GM23338 (cell line): Measurements from ENCODE around the gene SPTBN4. TPM values are rescaled to one million over a fixed set of nuclear protein-coding genes. Genes with fewer than 3 reads are reported as not detected.

ENCODE experiments used
- ATAC-seq: fragments of 200-7000 bp; cut with Tn5 transposase; 3 replicates; pipeline ENCODE4 v1.9.1; 2020
- DNase-seq: peaks from one replicate; pipeline ENCODE4 v3.0.0-alpha.2; 2015; ENCODE audit warnings: low spot score
- H2AFZ ChIP-seq: fragments of 200-600 bp; sonication (generic); 2 replicates; pipeline ENCODE4 v1.8.0; 2016; ENCODE audit warnings: antibody characterized with exemption, mild to moderate bottlenecking, moderate library complexity
- H3F3A ChIP-seq: fragments of 200-600 bp; sonication (generic); replicated peaks from 2 replicates; pipeline ENCODE4 v1.8.0; 2017; ENCODE audit warnings: antibody characterized with exemption, mixed run types, low read depth
- H3K27ac ChIP-seq: fragments of 200-600 bp; sonication (generic); 2 replicates; pipeline ENCODE4 v1.6.1; 2016; ENCODE audit warnings: low read depth
- H3K27me3 ChIP-seq: fragments of 200-600 bp; sonication (generic); 2 replicates; pipeline ENCODE4 v1.8.0; 2016; ENCODE audit warnings: mild to moderate bottlenecking, mixed run types, moderate library complexity; ENCODE audit not compliant: insufficient read depth
- H3K36me3 ChIP-seq: fragments of 200-600 bp; sonication (generic); 2 replicates; pipeline ENCODE4 v1.8.0; 2016; ENCODE audit warnings: mild to moderate bottlenecking; ENCODE audit not compliant: insufficient read depth
- H3K4me1 ChIP-seq: fragments of 200-600 bp; sonication (generic); 2 replicates; pipeline ENCODE4 v1.8.0; 2016; ENCODE audit warnings: mild to moderate bottlenecking, moderate library complexity; ENCODE audit not compliant: insufficient read depth
- H3K4me2 ChIP-seq: fragments of 200-600 bp; sonication (generic); 2 replicates; pipeline ENCODE4 v1.7.1; 2017; ENCODE audit warnings: mixed run types
- H3K4me3 ChIP-seq: fragments of 200-600 bp; sonication (generic); 2 replicates; pipeline ENCODE4 v1.6.1; 2016; ENCODE audit warnings: mixed run types
- H3K79me2 ChIP-seq: fragments of 200-600 bp; sonication (generic); replicated peaks from 2 replicates; pipeline ENCODE4 v1.8.0; 2017; ENCODE audit warnings: mild to moderate bottlenecking; ENCODE audit not compliant: insufficient read depth
- H3K9me2 ChIP-seq: fragments of 200-600 bp; sonication (generic); 2 replicates; pipeline ENCODE4 v1.8.0; 2017; ENCODE audit not compliant: insufficient read depth
- H4K20me1 ChIP-seq: fragments of 200-600 bp; sonication (generic); replicated peaks from 2 replicates; pipeline ENCODE4 v1.8.0; 2017; ENCODE audit warnings: mild to moderate bottlenecking; ENCODE audit not compliant: insufficient read depth
- H3K27ac Mint-ChIP-seq: 2 replicates; pipeline ENCODE4 v1.8.0; 2020; ENCODE audit warnings: inconsistent platforms, mild to moderate bottlenecking, moderate library complexity, mixed read lengths
- H3K27me3 Mint-ChIP-seq: 3 replicates; pipeline ENCODE4 v1.8.0; 2022; ENCODE audit warnings: low read depth, mild to moderate bottlenecking, moderate library complexity, mixed read lengths, inconsistent platforms; ENCODE audit not compliant: insufficient read depth, poor library complexity
- H3K36me3 Mint-ChIP-seq: 3 replicates; pipeline ENCODE4 v1.8.0; 2021; ENCODE audit warnings: low read depth, mild to moderate bottlenecking, inconsistent platforms, moderate library complexity, mixed read lengths
- H3K4me1 Mint-ChIP-seq: 3 replicates; pipeline ENCODE4 v1.8.0; 2020; ENCODE audit warnings: mild to moderate bottlenecking, inconsistent platforms, mixed read lengths
- H3K4me3 Mint-ChIP-seq: 3 replicates; pipeline ENCODE4 v1.8.0; 2021; ENCODE audit warnings: moderate library complexity, mild to moderate bottlenecking, inconsistent platforms, mixed read lengths
- H3K9me3 Mint-ChIP-seq: 3 replicates; pipeline ENCODE4 v1.8.0; 2020; ENCODE audit warnings: moderate library complexity, mild to moderate bottlenecking, inconsistent platforms, mixed read lengths
- CREB1 ChIP-seq: fragments of 250-450 bp; sonication (Bioruptor Pico); IDR thresholded peaks from 2 replicates; pipeline ENCODE4 v1.5.0; 2020; ENCODE audit warnings: low read depth, mild to moderate bottlenecking, moderate library complexity
- CTCF ChIP-seq, 2 experiments: fragments of 200-600 bp in 1 of 2; sonication (generic) in 1 of 2; conservative IDR thresholded peaks; 2 replicates each; pipeline versions ENCODE4 v1.5.1 to v1.6.1; 2016 to 2017; ENCODE audit warnings: antibody characterized with exemption in 2 of 2, low read depth in 2 of 2, mild to moderate bottlenecking in 2 of 2, moderate library complexity in 1 of 2
- ETS1 ChIP-seq: IDR thresholded peaks from 2 replicates; pipeline ENCODE4 v1.6.1; 2016; ENCODE audit warnings: antibody characterized with exemption
- EZH2 ChIP-seq: fragments of 200-600 bp; sonication (generic); IDR thresholded peaks from one replicate; pipeline ENCODE4 v1.8.0; 2017; ENCODE audit warnings: antibody characterized with exemption, mild to moderate bottlenecking, low read depth; ENCODE audit not compliant: unreplicated experiment
- EZH2phosphoT487 ChIP-seq: fragments of 200-600 bp; sonication (generic); IDR thresholded peaks from one replicate; pipeline ENCODE4 v1.8.1; 2018; ENCODE audit warnings: antibody characterized with exemption; ENCODE audit not compliant: unreplicated experiment
- JUNB ChIP-seq: IDR thresholded peaks from one replicate; pipeline ENCODE4 v1.6.1; 2016; ENCODE audit warnings: antibody characterized with exemption; ENCODE audit not compliant: unreplicated experiment
- NANOG ChIP-seq: IDR thresholded peaks from 2 replicates; pipeline ENCODE4 v1.6.1; 2016; ENCODE audit warnings: antibody characterized with exemption, borderline replicate concordance
- POLR2AphosphoS5 ChIP-seq: IDR thresholded peaks from 2 replicates; pipeline ENCODE4 v1.6.1; 2016; ENCODE audit warnings: antibody characterized with exemption, low read depth
- REST ChIP-seq: IDR thresholded peaks from one replicate; pipeline ENCODE4 v1.6.1; 2018; ENCODE audit warnings: antibody characterized with exemption; ENCODE audit not compliant: unreplicated experiment
- STAT1 ChIP-seq: IDR thresholded peaks from one replicate; pipeline ENCODE4 v1.6.1; 2016; ENCODE audit warnings: antibody characterized with exemption; ENCODE audit not compliant: unreplicated experiment
- ZNF114 ChIP-seq: fragments of 250-450 bp; sonication (Bioruptor Pico); IDR thresholded peaks from 2 replicates; pipeline ENCODE4 v1.5.0; 2020; ENCODE audit warnings: mild to moderate bottlenecking, moderate library complexity
- ZNF331 ChIP-seq: fragments of 250-450 bp; sonication (Bioruptor Pico); IDR thresholded peaks from 2 replicates; pipeline ENCODE4 v1.5.0; 2020; ENCODE audit warnings: low read depth, mild to moderate bottlenecking, moderate library complexity
- ZNF462 ChIP-seq: fragments of 250-450 bp; sonication (Bioruptor Pico); IDR thresholded peaks from 2 replicates; pipeline ENCODE4 v1.5.0; 2020; ENCODE audit warnings: mild to moderate bottlenecking, moderate library complexity
- polyA plus RNA-seq: library from polyadenylated mRNA; unstranded; fragments of >200 nt; fragmentation: Nextera tagmentation; extraction: Ambion mirVana; gene quantifications from 2 replicates; pipeline ENCODE4 v1.2.1, GENCODE V29; 2016
- total RNA-seq: library from RNA; depleted of rRNA; stranded (reverse); fragments of >200 nt; shearing (Covaris generic); gene quantifications from 2 replicates; pipeline ENCODE4 v1.2.3, GENCODE V29; 2014

The SPTBN4 gene
- total and polyA plus RNA-seq, 2 experiments from 2014 or later, result 1.6 to 2.3 TPM

GRCh38 chr19:40611900-40612698 is 145.3 kb downstream of the SPTBN4 start:
- H3F3A ChIP-seq, result peaks cover 19% of the 10 kb centered on the region; the same call in 1 of the 2 replicates
- peaks cover 64% of the 10 kb centered on the region for H3K27me3 Mint-ChIP-seq
- peaks cover 11% of the 10 kb centered on the region; the same call in 1 of the 2 replicates for H3K4me1 ChIP-seq
- TF ChIP-seq ETS1 (no peak), CTCF (conservative IDR thresholded peaks at IDR 0.05; ENCODE audit: low read depth in 2 of 2) (no peak), CREB1 (no peak), ZNF331 (no peak), ZNF462 (CRISPR knock-in tag) (no peak), ZNF114 (CRISPR knock-in tag) (no peak), STAT1 (no peak), REST (no peak), EZH2 (no peak), EZH2phosphoT487 (no peak), POLR2AphosphoS5 (no peak), NANOG (no peak), JUNB (no peak)
- H2AFZ ChIP-seq, result no peak overlapping the region
- H3K4me3 Mint-ChIP-seq, result peak overlapping the region; percentile 88; the same call in 1 of the 3 replicates
- peaks cover 55% of the 10 kb centered on the region for H3K27me3 ChIP-seq
- H3K4me1 Mint-ChIP-seq, result peaks cover 36% of the 10 kb centered on the region
- H3K27ac Mint-ChIP-seq, result no peak overlapping the region
- ATAC-seq (no peak), DNase-seq (no peak)
- H3K9me3 Mint-ChIP-seq, result no peaks in the 10 kb centered on the region; the same call in none of the 3 replicates
- H3K79me2 ChIP-seq, result no peaks in the 10 kb centered on the region
- peak overlapping the region; percentile 99; the same call in 1 of the 2 replicates for H3K4me2 ChIP-seq
- H3K36me3 ChIP-seq, result no peaks in the 10 kb centered on the region
- no peak overlapping the region for H3K4me3 ChIP-seq
- H3K36me3 Mint-ChIP-seq, result peaks cover 10% of the 10 kb centered on the region; the same call in 2 of the 3 replicates
- H4K20me1 ChIP-seq, result peaks cover 5% of the 10 kb centered on the region
- no peaks in the 10 kb centered on the region for H3K9me2 ChIP-seq
- no peak overlapping the region for H3K27ac ChIP-seq
